ENCODE data around the gene ALDH7A1. TPM values are rescaled to one million over a fixed set of nuclear protein-coding genes. Genes with fewer than 3 reads are reported as not detected.

Gene ALDH7A1
- total RNA-seq, 1 donor from 2014 or later = 30.5 TPM

DNA sequence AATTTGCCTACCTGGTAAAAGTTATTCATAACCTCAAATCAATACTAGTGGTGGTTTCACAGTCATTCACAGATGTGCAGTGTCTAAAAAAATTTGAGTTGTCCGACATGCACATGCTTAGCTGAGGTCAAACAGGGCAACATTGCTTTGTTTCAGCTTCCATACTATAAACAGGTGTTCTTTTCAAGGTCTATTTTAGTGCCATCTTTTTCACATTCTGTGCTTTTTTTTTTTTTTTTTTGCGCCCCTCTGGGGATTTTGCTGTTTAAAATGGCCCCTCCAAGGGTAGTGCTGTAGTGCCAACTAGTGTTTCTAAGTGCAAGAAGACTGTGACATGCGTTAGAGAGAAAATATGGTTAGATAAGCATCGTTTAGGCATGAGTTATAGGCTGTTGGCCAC lies 20.3 kb upstream of the ALDH7A1 start:
- Histone ChIP-seq H3K27me3 (ENCODE audit: low read depth) (no peaks in the 10 kb centered on the region), H3K9me3 (replicated peaks) (no peaks in the 10 kb centered on the region), H3K4me3 (no peak overlapping the region), H3K27ac (replicated peaks) (no peak overlapping the region), H3K36me3 (peaks cover 64% of the 10 kb centered on the region), H3K4me1 (peaks cover 3% of the 10 kb centered on the region)
- TF ChIP-seq, protein P1, sequence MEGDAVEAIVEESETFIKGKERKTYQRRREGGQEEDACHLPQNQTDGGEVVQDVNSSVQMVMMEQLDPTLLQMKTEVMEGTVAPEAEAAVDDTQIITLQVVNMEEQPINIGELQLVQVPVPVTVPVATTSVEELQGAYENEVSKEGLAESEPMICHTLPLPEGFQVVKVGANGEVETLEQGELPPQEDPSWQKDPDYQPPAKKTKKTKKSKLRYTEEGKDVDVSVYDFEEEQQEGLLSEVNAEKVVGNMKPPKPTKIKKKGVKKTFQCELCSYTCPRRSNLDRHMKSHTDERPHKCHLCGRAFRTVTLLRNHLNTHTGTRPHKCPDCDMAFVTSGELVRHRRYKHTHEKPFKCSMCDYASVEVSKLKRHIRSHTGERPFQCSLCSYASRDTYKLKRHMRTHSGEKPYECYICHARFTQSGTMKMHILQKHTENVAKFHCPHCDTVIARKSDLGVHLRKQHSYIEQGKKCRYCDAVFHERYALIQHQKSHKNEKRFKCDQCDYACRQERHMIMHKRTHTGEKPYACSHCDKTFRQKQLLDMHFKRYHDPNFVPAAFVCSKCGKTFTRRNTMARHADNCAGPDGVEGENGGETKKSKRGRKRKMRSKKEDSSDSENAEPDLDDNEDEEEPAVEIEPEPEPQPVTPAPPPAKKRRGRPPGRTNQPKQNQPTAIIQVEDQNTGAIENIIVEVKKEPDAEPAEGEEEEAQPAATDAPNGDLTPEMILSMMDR (IDR thresholded peaks at IDR 0.05; ENCODE audit: borderline replicate concordance) = no peak
- no peak for DNase-seq
- intact Hi-C loops (cut with micrococcal nuclease) = no loop called here

DNA sequence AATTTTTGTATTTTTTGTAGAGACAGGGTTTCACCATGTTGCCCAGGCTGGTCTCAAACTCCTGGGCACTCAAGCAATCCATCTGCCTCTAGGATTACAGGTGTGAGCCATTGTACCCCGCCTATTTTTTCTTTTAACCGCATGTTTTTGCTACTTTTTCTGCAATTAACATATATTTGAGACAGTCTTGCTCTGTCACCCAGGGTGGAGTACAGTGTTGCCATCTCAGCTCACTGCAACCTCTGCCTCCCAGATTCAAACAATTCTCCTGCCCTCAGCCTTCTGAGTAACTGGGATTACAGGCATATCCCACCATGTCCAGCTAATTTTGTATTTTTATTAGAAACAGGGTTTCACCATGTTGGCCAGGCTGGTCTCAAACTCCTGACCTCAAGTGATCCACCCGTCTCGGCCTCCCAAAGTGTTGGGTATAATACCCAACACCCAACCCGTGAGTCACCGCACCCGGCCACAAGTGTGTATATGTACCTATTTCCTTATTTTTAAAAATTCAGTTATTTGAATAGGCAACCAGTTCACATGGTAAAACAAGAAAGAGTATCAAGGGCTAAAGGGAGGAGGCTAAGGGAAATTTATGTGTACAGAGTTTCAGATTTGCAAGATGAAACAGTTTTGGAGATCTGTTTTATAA lies 19.0 kb upstream of the ALDH7A1 start:
- DNase-seq = no peak
- Histone ChIP-seq H3K27ac (replicated peaks) (no peak overlapping the region), H3K4me3 (no peak overlapping the region), H3K36me3 (peaks cover 64% of the 10 kb centered on the region), H3K27me3 (ENCODE audit: low read depth) (no peaks in the 10 kb centered on the region), H3K4me1 (peaks cover 3% of the 10 kb centered on the region), H3K9me3 (replicated peaks) (no peaks in the 10 kb centered on the region)
- intact Hi-C loops (cut with micrococcal nuclease) = no loop called here
- TF ChIP-seq, protein P1 (IDR thresholded peaks at IDR 0.05; ENCODE audit: borderline replicate concordance) = no peak

DNA sequence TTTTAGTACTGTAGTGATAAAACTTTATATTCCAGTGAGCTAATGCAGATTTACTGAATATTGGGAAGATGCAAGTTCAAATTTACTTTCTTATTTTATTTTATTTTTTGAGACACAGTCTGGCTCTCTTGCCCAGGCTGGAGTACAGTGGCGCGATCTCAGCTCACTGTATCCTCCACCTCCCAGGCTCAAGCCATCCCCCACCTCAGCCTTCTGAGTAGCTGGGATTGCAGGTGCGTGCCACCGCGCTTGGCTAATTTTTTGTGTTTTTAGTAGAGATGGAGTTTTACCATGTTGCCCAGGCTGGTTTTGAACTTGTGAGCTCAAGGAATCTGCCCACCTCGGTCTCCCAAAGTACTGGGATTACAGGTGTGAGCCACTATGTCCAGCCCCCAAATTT lies 15.6 kb upstream of the ALDH7A1 start:
- Histone ChIP-seq H3K4me1 (peaks cover 31% of the 10 kb centered on the region), H3K27me3 (ENCODE audit: low read depth) (no peaks in the 10 kb centered on the region), H3K36me3 (peaks cover 61% of the 10 kb centered on the region), H3K27ac (replicated peaks) (no peak overlapping the region), H3K9me3 (replicated peaks) (no peaks in the 10 kb centered on the region), H3K4me3 (no peak overlapping the region)
- no peak for DNase-seq
- intact Hi-C loops (cut with micrococcal nuclease) = no loop called here
- TF ChIP-seq, protein P1 (IDR thresholded peaks at IDR 0.05; ENCODE audit: borderline replicate concordance) = no peak

DNA sequence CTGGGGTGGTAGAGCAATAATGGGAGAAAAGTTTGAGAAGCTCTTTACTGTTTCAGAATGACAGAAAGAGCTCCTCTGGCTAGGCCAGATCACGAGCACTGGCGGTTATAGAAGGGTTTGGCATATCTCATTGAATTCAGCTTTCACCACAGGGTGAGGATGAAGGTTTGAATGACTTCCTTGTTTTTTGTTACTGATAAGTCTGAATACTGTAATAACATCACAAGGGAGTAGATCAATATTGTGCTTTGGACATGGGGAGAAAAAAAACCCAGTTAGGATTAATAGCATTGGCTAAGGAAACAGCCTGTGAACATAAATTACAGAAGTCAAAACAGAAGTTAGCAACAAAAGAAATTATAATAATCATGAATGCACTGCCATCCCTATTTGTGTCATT lies 15.1 kb upstream of the ALDH7A1 start:
- Histone ChIP-seq H3K27ac (replicated peaks) (no peak overlapping the region), H3K36me3 (peaks cover 65% of the 10 kb centered on the region), H3K9me3 (replicated peaks) (no peaks in the 10 kb centered on the region), H3K4me3 (no peak overlapping the region), H3K27me3 (ENCODE audit: low read depth) (no peaks in the 10 kb centered on the region), H3K4me1 (peaks cover 33% of the 10 kb centered on the region)
- no peak for DNase-seq
- intact Hi-C loops (cut with micrococcal nuclease) = no loop called here
- TF ChIP-seq, protein P1 (IDR thresholded peaks at IDR 0.05; ENCODE audit: borderline replicate concordance) = no peak

DNA sequence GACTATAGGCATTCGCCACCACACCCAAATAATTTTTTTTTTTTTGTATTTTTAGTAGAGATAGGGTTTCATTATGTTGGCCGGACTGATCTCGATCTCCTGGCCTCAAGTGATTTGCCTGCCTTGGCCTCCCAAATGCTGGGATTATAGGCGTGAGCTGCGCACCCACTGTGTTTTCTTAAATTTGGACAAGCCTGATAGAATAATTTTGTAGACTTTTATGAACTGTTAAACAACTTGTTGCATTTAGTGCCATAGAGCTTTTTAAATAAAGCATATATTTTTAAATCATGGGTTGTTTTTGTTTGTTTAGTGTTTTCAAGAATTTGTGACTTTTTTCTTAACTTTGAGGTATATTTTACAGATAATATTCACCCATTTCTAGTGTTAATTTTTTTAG lies 10.5 kb upstream of the ALDH7A1 start:
- Histone ChIP-seq H3K4me1 (peaks cover 75% of the 10 kb centered on the region), H3K36me3 (peaks cover 62% of the 10 kb centered on the region), H3K27me3 (ENCODE audit: low read depth) (no peaks in the 10 kb centered on the region), H3K27ac (replicated peaks) (no peak overlapping the region), H3K9me3 (replicated peaks) (no peaks in the 10 kb centered on the region), H3K4me3 (peak overlapping the region; percentile 13)
- intact Hi-C loops (cut with micrococcal nuclease) = no loop called here
- DNase-seq = no peak
- TF ChIP-seq, protein P1 (IDR thresholded peaks at IDR 0.05; ENCODE audit: borderline replicate concordance) = no peak

Measured in left ventricle myocardium inferior (tissue), 1 donor.